Measurements from ENCODE around the gene RNF157. TPM values are rescaled to one million over a fixed set of nuclear protein-coding genes. Genes with fewer than 3 reads are reported as not detected.

RNF157 gene
- total RNA-seq, 1 experiment from 2014 or later: 0.86 TPM

DNA sequence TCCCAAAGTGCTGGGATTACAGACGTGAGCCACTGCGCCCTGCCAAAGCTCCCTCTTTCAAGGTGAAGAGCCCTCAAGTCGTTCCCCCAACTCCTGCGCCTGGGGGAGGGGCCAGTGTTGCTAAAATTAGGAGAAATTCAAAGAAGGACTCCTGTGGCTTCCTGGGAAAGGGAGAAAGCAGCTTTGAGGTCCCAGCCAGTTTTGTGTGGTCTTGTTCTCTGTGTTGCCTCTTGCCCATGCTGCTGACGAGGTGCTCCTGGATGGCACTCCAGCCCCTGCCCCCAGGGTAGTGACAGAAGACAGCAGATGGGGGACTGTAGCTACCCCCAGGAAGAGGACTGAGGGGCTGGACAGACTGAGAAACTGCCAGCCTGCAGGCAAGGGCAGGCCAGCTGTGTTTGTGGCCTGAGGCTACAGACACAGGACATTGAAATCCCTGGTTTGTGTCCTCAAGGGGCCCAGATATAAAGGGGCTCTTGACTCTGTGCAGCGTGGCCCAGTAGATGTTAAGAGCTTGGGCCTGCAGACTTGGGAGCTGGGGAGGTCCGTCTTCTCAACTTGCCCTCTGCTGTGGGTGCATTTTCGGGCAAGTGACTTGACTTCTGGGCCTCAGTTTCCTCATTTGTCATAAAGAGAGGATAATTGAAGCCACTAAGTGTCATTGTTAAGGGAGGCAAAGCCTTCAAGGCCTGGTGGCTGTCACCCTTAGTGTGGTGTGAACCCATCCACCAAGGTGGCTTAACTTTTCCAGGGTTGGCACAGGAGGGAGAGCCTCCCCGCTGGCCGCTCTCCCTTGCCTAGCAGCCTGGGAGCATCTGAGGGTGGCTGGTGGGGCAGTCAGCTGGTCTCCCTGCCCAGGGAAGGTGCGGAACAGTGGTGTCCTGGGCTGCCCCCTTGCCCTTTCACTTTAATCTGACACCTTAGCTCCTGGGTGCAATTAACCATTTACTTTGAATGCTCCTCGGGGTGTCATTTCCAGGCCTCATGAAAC, 29.0 kb upstream of the RNF157 start (continued):
- TF ChIP-seq, protein P1, sequence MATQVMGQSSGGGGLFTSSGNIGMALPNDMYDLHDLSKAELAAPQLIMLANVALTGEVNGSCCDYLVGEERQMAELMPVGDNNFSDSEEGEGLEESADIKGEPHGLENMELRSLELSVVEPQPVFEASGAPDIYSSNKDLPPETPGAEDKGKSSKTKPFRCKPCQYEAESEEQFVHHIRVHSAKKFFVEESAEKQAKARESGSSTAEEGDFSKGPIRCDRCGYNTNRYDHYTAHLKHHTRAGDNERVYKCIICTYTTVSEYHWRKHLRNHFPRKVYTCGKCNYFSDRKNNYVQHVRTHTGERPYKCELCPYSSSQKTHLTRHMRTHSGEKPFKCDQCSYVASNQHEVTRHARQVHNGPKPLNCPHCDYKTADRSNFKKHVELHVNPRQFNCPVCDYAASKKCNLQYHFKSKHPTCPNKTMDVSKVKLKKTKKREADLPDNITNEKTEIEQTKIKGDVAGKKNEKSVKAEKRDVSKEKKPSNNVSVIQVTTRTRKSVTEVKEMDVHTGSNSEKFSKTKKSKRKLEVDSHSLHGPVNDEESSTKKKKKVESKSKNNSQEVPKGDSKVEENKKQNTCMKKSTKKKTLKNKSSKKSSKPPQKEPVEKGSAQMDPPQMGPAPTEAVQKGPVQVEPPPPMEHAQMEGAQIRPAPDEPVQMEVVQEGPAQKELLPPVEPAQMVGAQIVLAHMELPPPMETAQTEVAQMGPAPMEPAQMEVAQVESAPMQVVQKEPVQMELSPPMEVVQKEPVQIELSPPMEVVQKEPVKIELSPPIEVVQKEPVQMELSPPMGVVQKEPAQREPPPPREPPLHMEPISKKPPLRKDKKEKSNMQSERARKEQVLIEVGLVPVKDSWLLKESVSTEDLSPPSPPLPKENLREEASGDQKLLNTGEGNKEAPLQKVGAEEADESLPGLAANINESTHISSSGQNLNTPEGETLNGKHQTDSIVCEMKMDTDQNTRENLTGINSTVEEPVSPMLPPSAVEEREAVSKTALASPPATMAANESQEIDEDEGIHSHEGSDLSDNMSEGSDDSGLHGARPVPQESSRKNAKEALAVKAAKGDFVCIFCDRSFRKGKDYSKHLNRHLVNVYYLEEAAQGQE (IDR thresholded peaks at IDR 0.05; ENCODE audit: low read depth): no peak

- intact Hi-C loops (cut with micrococcal nuclease): no loop called here
- no TSS peak for BruUV-seq (replicated peaks)
- Histone ChIP-seq H3K79me2 (ENCODE audit: insufficient read depth, low read length) (peaks cover 24% of the 10 kb centered on the region), H3K36me3 (ENCODE audit: control insufficient read depth in 1 of 2, insufficient read depth in 2 of 2, low read length in 2 of 2) (peaks cover 3 to 21% of the 10 kb centered on the region in 2 experiments; a peak in 2 of 4 replicates), H3K27ac (ENCODE audit: low read depth, low read length) (no peak overlapping the region), H3K4me2 (ENCODE audit: low read length) (no peak overlapping the region), H3K4me3 (replicated peaks in 1 of 2; ENCODE audit: low read depth in 1 of 2, low read length in 2 of 2) (no peak overlapping the region), H3K27me3 (ENCODE audit: insufficient read depth, low read length) (no peaks in the 10 kb centered on the region), H4K20me1 (ENCODE audit: insufficient read depth) (no peaks in the 10 kb centered on the region), H2AFZ (ENCODE audit: low read depth, low read length, poor library complexity, severe bottlenecking) (no peak overlapping the region), H3K9me2 (ENCODE audit: insufficient read depth) (no peaks in the 10 kb centered on the region), H3K4me1 (ENCODE audit: control insufficient read depth in 1 of 2, insufficient read depth in 2 of 2, low read length in 2 of 2) (peaks cover 17 to 30% of the 10 kb centered on the region in 2 experiments), H3K9me3 (ENCODE audit: control insufficient read depth in 1 of 2, insufficient read depth in 1 of 2, low read depth in 1 of 2, low read length in 2 of 2) (no peaks in the 10 kb centered on the region), H3K9ac (ENCODE audit: low read length) (no peak overlapping the region)
- no peak for ATAC-seq
- CTCF ChIA-PET: no interaction called here
- no peak for DNase-seq (ENCODE audit: low read depth, low spot score)
- POLR2A ChIA-PET: interaction anchor here (0.7 to 1.4 kb wide), 5 partner anchors 14 to 388 kb away, joined by 3 to 4 read pairs (median 3); no protein-coding TSS in a partner anchor
- RAD21 ChIA-PET (ENCODE audit: low non-redundant PET in 1 of 2, low total read pairs in 2 of 2, uncharacterized antibody in 2 of 2, unreplicated experiment in 2 of 2): no interaction called here
- TF ChIP-seq SIN3A (IDR thresholded peaks at IDR 0.05; ENCODE audit: low read depth) (no peak), FOSL1 (IDR thresholded peaks at IDR 0.05; ENCODE audit: low read depth) (no peak), ELF1 (IDR thresholded peaks at IDR 0.05; ENCODE audit: borderline replicate concordance, low read depth) (no peak), MAX (IDR thresholded peaks at IDR 0.05) (no peak), EZH2phosphoT487 (IDR thresholded peaks at IDR 0.05; ENCODE audit: borderline replicate concordance) (no peak), ZFX (IDR thresholded peaks at IDR 0.05) (no peak), ZNF274 (IDR thresholded peaks at IDR 0.05; ENCODE audit: low read depth, low read length) (no peak), CEBPB (IDR thresholded peaks at IDR 0.05; ENCODE audit: low read depth) (no peak), ZBTB33 (IDR thresholded peaks at IDR 0.05; ENCODE audit: extremely low read depth, insufficient replicate concordance, low read length) (no peak)
- TF ChIP-seq, protein P2, sequence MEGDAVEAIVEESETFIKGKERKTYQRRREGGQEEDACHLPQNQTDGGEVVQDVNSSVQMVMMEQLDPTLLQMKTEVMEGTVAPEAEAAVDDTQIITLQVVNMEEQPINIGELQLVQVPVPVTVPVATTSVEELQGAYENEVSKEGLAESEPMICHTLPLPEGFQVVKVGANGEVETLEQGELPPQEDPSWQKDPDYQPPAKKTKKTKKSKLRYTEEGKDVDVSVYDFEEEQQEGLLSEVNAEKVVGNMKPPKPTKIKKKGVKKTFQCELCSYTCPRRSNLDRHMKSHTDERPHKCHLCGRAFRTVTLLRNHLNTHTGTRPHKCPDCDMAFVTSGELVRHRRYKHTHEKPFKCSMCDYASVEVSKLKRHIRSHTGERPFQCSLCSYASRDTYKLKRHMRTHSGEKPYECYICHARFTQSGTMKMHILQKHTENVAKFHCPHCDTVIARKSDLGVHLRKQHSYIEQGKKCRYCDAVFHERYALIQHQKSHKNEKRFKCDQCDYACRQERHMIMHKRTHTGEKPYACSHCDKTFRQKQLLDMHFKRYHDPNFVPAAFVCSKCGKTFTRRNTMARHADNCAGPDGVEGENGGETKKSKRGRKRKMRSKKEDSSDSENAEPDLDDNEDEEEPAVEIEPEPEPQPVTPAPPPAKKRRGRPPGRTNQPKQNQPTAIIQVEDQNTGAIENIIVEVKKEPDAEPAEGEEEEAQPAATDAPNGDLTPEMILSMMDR (IDR thresholded peaks at IDR 0.05 in 2 of 3, conservative IDR thresholded peaks at IDR 0.05 in 1 of 3; ENCODE audit: borderline replicate concordance in 1 of 3, insufficient read depth in 1 of 3, low read depth in 2 of 3, low read length in 2 of 3): no peak
Observed at GRCh38 chr17:76268015-76268749, 27.9 kb upstream of the RNF157 start.

Data from HCT116 (cell line).